Measurements from ENCODE around the gene SRRM4. TPM values are rescaled to one million over a fixed set of nuclear protein-coding genes. Genes with fewer than 3 reads are reported as not detected.
"Not testable (repeated sequence)": the region's sequence is repeated elsewhere in the genome, so short reads cannot be mapped to it uniquely, and the experiment has no call there.

The SRRM4 gene
- total RNA-seq, 2 donors from 2014 or later = 0.10 TPM; not detected in 1

DNA sequence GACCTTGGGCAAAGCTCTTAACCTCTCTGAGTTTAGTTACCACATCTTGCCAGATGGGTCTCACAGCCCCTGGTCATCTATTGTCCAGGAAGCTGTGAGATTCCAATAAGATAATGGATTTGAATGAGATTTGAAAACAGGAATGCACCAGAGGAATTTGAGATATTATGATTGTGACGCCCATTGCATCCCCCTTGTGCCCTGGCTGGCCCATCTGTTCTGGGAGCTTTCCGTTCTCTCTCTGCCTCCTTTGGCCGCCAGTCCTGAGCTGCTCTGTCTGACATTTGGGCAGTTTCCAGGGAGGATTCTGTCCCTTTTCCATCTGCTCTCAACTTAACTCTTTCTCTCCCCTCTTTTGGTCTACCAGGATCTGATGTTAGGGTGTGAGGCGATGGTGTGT, 24.6 kb downstream of the SRRM4 start:
- intact Hi-C loops (cut with DNase I) = no loop called here
- no peak for DNase-seq (ENCODE audit: low spot score)

DNA sequence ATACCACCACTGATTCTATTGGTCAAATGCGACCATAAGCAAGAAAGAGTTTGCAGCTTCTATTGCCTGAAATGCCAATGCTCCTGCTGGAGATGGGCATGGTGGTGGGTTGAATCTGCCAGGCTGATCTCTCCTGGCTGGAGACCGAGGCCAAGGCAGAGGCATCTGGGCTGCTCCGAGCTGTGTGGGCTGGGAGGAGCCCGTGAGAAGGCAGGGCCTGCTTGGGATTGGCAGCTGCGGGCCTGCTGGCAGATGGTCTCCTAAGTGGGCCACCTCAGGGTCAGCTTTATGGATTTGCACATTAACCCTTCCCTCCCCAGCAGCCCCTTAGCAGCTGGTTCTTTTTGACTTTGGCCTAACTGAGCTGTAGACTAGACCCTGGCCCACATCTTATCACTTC, 25.4 kb downstream of the SRRM4 start:
- DNase-seq (ENCODE audit: low spot score) = no peak
- intact Hi-C loops (cut with DNase I) = no loop called here

DNA sequence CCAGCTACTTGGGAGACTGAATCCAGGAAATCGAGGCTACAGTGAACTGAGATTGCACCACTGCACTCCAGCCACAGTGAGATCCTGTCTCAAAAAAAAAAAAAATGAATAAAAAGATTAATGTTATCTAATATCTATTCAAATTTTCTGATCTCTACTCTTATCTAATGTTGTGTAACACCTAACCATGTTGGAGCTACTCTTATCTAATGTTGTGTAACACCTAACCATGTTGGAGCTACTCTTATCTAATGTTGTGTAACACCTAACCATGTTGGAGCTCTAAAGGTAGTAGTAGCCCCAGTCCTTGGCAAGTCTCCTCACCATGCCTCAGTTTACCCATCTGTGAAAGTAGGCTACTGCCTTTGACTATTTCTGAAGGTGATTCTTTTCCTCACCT, 26.9 kb downstream of the SRRM4 start:
- intact Hi-C loops (cut with DNase I); DNase-seq (ENCODE audit: low spot score): not testable (repeated sequence)

DNA sequence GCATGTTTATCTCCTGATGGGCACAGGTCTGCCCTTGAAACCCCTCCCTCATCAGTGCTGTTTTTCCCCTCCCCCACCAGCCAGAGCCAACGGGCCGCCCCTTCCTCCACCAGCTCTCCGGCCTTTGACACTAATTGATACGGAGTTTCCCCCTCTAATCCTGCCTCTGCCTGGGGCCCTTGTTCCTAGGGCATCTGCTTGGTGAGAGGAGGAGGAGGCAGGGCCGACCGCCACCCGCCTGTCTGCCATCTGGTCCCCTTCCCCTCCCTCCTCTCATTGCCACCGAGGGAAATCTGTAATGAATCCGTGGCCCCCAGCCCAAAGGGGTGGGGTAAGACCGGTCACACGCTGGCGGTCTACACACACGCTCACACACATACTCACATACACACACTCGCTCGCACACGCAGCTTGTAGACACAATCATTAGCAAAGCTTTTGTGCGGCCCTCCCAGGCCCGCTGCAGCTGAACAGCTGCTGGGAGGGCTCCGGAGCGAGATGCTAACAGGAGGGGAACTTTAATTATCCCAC, 27.4 kb downstream of the SRRM4 start:
- intact Hi-C loops (cut with DNase I) = no loop called here
- no peak for DNase-seq (ENCODE audit: low spot score)

DNA sequence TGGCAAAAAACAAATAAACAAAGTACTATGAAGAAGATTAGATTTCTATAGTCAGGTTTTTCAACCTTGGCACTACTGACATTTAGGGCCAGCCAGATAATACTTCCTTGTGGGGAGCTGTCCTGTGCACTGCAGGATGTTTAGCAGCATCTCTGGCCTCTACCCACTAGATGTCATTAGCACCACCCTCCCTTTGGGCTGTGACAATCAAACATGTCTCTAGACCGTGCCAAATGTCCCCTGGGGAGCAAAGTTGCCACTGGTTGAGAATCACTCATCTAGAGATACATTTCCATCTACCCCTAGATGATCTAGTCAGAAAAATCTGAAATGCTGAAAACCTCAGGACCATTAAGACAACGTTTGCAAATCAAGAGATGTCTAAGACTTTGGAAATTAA, 29.9 kb downstream of the SRRM4 start:
- intact Hi-C loops (cut with DNase I) = no loop called here
- DNase-seq (ENCODE audit: low spot score) = no peak

DNA sequence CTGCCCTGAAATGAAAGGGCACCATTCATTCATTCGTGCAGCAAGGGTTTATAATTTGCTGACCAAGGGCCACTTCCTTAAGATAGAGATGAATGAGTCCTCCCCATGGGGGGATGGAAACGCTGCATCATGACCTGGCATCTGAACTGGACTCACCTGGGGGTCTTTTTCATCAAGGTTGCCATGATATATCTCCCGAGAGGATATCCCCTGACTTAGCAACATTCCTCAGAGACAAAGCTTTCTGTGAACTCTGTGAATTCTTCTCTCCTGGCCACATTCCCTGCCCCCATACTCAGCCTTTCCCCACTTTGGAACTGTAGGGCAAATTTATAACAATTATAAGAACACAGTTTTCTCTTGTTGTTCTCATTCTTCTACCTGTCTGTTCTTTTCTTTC, 30.8 kb downstream of the SRRM4 start:
- intact Hi-C loops (cut with DNase I) = no loop called here
- no peak for DNase-seq (ENCODE audit: low spot score)

DNA sequence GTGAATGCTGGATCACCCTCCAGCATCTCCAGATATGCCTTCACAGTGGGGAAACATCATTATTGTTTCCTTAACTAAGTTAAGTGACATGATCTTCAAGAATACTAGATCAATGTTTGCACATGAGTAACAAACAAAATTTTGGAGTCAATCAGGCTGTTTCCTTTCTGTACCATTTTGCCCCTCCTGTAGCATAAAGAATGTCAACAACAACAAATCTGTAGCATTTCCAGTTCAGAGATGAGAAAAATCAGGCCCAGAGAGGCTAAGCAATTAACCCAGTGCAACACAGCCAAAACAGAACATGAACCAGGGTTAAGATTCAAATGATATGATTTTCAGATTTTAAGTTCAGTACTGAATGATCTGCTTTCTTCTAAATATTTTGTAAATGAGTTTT, 31.7 kb downstream of the SRRM4 start:
- no peak for DNase-seq (ENCODE audit: low spot score)

DNA sequence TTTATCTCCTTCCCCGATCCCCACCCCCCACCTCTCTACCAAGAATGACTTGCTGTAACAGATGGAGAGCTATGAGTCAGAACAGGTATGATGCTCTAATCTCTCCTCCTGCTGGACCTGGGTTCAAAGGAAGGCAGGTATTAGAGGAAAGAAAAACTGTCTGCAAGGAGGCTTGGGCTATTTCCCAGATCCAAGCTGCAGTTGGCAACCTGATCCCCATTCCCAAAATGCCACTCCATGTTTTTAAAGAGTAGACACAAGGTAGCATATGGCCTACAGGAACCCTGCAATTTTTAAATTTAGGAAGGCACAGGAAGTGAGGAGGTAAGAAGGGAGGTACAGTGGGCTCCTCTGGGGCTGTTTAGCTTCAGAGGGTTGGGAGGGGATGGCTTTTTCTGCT, 33.0 kb downstream of the SRRM4 start:
- intact Hi-C loops (cut with DNase I) = no loop called here

More for the DNA sequence above, 31.7 kb downstream of the SRRM4 start:
- intact Hi-C loops (cut with DNase I) = no loop called here

DNA sequence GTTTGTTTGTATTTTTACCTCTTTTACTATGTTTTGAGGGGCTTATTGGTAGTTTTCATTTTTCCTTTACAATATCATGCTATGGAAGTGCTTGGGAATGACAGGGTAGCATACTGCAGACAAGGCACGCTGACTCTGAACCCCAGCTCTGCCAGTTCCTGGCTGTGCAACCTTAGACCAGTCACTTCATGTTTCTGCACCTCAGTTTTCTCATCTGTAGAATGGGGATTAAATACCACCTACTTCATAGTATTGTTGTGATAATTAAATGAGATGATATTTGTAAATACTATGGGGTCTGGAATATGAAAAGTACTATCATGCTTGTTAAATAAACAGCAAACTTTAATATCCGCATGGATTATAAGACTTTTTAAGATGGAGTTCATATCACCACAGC, 35.4 kb downstream of the SRRM4 start:
- intact Hi-C loops (cut with DNase I) = no loop called here
- no peak for DNase-seq (ENCODE audit: low spot score)

More for the DNA sequence above, 33.0 kb downstream of the SRRM4 start:
- no peak for DNase-seq (ENCODE audit: low spot score)

DNA sequence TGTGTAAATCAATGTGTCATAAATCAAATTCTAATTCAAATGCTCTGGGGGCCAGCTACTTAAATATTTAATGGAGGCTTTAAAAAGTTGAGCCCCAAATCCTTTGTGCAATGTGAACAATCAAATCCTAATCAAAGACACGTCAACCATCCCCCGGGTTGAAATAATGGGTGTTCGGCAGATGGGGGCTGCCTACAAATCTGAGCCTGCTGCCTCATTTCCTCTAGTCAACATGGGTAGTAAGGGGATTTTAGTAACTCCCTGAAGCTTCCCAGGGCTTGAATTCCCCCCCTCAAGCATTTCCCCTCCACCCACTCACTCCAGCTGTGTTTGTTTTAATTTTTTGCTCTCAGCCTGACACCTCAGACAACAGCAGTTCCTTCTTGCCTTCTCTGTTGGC, 37.8 kb downstream of the SRRM4 start:
- intact Hi-C loops (cut with DNase I) = no loop called here
- no peak for DNase-seq (ENCODE audit: low spot score)

DNA sequence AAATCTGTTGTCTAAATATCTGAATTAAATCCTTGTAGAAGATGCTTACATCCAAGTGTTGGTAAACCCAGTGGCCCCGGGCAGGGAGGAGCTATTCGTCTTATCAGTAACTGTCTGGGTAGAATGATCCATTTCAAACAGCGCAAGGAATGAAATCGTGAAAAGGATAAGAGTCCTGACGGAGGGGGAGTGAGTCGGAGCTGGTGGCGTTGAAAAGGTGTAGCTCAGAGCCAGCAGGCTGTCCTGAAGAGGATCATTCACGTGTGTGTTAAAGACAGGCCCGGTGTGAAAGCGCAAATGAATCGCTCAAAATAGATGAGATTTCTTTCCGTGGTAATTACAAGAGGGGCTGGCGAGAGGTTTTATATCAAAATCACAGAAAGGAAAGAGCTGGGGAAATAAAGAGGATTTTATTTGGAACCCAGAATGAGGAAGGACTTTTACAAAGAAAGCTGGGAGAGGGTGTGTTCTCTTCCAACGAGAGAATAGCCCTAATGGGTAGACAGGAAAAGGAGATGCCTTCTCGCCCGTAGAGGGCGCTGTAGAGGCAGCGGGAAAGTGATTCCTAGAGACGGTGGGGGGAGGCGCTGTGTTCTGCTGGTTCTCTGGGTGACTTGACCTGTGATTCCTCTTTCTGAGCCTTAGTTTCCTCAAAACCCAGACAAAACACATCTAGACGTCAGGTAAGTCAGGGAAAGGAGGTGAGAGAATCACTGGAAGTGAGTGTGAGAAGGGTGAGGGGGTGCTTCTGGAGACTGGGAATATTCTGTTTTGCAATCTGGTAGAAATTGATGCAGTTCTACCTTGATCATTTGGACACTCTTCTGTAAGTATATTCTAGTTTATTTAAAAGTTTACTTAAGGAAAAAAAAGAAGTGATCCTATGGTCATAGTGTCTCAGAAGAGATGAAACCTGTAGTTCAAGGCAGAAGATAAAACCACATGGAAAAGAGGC, 39.3 kb downstream of the SRRM4 start:
- no peak for DNase-seq (ENCODE audit: low spot score)
- intact Hi-C loops (cut with DNase I) = no loop called here

DNA sequence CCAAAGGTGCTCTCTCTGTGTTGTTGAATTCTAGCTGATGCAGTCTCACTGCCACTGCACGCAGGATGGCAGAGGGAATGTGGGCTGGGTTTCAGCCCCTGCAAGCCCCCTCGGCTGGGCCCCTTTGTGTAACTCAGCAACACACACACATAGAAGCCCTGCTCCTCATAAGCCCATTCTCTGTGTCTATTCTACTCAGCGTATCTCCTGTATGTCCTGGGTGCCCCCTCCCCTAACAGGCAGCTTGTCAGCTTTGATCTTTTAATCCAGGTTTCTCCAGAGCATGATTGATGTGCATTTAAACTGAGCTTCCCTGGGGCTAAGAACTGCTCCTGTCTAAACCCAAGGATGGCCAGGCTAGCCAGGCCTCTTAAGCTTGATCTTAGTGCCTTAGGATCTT, 43.0 kb downstream of the SRRM4 start:
- DNase-seq (ENCODE audit: low spot score) = no peak
- intact Hi-C loops (cut with DNase I) = no loop called here

DNA sequence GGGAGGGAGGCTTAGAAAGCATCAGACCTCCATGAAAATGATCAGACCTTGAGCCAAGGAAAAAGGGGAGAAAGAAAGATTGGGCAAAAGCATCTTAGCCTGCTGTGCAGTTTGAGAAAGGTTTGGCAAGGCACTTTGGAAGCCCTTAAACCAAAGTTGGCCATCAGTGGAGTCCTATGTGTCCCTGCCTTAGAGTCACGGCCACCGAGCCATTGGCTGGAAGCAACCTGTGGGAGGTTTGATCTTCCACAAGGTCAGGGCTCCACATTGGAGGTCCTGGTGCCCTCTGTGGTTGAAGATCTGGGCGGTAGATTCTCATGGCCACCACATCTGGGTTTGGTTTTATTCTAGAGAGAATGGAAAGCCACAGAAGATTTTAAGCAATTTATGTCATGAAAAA, 44.4 kb downstream of the SRRM4 start:
- DNase-seq (ENCODE audit: low spot score) = no peak
- intact Hi-C loops (cut with DNase I) = no loop called here

DNA sequence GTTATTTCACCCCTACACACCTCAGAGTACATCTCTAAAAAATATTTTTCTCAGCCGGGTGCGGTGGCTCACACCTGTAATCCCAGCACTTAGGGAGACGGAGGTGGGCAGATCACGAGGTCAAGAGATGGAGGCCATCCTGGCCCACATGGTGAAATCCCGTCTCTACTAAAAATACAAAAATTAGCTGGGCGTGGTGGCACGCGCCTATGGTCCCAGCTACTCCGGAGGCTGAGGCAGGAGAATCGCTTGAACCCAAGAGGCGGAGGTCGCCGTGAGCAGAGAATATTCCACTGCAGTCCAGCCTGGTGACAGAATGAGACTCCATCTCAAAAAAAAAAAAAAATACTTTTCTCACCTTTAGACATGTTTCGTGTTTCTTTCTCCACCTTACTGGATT, 52.0 kb downstream of the SRRM4 start:
- intact Hi-C loops (cut with DNase I); DNase-seq (ENCODE audit: low spot score): not testable (repeated sequence)

DNA sequence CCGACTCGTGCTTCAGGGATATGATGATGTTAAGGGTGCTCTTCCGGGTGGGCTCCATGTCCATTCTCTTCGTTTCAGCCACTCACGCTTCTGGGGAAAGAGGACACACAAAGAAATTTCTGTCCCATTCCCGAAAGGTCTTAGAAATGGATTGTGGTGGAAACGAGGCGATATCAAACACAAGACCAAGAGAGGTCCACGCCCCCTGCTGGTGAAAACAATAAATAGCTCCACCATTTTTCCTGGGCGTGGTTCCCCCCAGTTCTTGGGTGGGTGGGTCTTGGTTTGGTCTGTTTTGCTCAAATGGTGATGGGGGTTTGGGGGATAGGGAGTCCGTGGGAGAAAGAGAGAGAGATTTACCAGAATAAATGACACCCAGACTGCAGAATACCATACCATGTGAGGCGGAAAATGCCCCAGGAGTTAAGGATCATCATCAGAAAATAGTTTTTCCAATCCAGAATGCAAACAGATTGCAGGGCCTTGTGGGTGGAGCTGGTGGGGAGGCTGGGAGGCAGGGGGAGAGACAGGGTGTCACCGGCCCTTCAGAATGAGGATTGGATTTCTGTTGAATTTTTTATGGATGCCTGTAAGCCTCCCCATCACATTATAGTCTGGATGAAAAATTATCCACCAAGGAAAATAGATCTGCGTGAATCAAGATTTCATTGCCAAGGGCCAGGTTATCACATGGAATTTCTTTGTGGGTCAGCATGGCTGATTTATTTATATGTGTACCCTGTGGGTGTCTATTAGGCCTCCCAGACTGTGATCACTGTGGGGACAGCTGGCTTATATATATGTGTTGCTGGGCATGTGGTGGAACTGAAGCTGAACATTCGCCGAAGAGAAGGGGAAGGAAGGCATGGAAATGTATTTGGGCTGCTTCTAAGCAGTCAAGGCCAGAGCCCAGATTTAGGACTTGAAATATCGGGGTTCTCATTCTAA, 55.8 kb downstream of the SRRM4 start:
- intact Hi-C loops (cut with DNase I) = no loop called here

DNA sequence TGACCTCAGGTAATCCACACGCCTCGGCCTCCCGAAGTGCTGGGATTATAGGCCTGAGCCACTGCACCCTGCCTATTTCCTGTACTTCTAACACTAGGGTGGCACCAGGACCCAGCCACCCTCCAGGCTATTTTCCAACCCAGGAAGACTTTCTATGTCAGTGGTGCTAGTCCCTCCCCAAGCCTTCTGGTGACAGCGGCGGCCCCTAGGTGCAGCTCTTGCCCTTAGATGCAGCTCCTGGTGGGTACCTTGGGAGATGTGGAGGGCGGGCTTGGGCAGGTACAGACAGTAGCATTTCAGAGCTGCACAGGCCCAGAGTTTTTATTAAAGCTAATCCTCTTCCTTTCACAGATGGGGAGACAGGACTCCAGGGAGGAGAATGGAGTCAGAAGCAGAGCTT, 62.8 kb downstream of the SRRM4 start:
- DNase-seq (ENCODE audit: low spot score) = no peak
- intact Hi-C loops (cut with DNase I) = no loop called here

More for the DNA sequence above, 55.8 kb downstream of the SRRM4 start:
- DNase-seq (ENCODE audit: low spot score) = no peak

DNA sequence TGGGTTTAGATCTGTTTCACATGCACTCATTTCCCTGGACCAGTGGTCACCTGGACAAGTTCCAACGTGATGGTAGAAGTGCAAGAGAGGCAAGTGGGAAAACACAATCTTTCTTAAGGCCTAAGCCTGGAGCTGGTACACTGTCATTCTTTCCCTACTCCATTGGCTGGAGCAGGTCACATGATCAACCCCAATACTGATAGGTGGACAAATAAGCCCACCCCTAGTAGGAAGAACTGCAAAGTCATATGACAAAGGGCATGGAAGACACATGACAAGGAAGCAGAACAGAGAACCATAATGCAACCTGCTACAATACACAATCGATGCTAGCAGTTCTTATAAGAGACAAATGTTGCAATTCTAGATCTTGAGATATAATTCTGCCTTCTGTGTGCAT, 66.3 kb downstream of the SRRM4 start:
- intact Hi-C loops (cut with DNase I) = no loop called here

DNA sequence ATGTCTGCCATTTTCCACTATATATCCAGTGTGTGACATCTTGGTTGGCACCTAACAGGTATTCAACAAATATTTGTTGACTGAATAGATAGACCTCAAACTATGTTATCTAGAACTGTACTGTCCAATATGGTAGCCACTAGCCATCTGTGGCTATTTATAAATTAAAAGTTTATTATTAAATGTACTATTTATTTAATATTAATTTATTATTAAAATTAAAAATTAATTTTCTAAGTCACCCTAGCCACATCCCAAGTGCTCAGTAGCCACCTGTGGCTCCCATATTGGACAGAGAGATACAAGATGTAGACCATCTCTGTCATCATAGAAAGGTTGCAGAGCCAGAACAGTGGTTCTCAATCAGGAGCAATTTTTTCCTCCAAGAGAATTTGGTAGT, 69.3 kb downstream of the SRRM4 start:
- no peak for DNase-seq (ENCODE audit: low spot score)
- intact Hi-C loops (cut with DNase I) = loop anchor here in 1 of 2 donors (5.0 kb wide), 1 partner anchor 533 kb away; no protein-coding TSS in a partner anchor

More for the DNA sequence above, 66.3 kb downstream of the SRRM4 start:
- no peak for DNase-seq (ENCODE audit: low spot score)

DNA sequence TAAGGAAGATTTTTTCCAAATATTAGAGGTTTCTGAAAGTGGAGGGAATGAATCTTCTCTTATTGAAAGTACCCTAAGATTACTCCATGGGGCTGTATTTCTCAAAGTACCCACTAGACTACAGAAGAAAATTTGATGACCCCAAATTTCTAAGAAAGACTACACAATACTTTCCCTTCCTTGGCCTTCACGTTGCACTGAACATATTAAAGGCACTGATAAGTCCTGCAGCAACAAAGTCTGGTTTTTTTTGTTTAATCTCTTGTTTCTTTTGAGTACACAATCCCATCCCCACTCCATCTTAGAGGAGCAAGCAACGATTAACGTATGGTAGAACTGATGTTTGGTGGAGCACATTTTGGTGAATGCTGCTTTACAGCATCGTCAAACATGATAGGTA, 70.1 kb downstream of the SRRM4 start:
- intact Hi-C loops (cut with DNase I) = loop anchor here in 1 of 2 donors (5.0 kb wide), 1 partner anchor 534 kb away; no protein-coding TSS in a partner anchor
- no peak for DNase-seq (ENCODE audit: low spot score)

DNA sequence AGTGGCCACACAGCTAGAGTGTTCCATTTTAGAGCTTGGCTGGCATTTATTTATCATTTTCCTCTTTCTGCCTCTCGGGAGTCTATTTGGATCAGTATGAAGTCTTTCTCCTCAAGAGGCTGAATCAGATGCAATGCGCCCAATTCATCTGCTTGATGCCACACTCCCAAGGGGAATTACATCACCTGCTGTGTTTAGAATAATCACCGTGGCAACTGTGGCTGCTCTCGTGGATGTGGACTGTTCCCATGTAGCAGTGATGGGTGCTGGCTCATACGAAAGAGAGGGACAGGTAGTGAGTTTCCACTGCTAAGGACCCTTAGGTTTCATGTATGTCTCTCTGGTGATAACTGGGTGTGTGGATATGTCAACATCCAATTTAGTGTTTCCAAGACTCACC, 70.7 kb downstream of the SRRM4 start:
- no peak for DNase-seq (ENCODE audit: low spot score)
- intact Hi-C loops (cut with DNase I) = loop anchor here in 1 of 2 donors (5.0 kb wide), 1 partner anchor 535 kb away; no protein-coding TSS in a partner anchor
